ENCODE results near the gene MRPL10. TPM values are rescaled to one million over a fixed set of nuclear protein-coding genes. Genes with fewer than 3 reads are reported as not detected.
A peak's percentile ranks its signal among the peaks of the same experiment; 100 is the strongest.

MRPL10 gene
- total and polyA plus RNA-seq, 2 experiments from 2014 or later: 50.2 to 74.7 TPM

DNA sequence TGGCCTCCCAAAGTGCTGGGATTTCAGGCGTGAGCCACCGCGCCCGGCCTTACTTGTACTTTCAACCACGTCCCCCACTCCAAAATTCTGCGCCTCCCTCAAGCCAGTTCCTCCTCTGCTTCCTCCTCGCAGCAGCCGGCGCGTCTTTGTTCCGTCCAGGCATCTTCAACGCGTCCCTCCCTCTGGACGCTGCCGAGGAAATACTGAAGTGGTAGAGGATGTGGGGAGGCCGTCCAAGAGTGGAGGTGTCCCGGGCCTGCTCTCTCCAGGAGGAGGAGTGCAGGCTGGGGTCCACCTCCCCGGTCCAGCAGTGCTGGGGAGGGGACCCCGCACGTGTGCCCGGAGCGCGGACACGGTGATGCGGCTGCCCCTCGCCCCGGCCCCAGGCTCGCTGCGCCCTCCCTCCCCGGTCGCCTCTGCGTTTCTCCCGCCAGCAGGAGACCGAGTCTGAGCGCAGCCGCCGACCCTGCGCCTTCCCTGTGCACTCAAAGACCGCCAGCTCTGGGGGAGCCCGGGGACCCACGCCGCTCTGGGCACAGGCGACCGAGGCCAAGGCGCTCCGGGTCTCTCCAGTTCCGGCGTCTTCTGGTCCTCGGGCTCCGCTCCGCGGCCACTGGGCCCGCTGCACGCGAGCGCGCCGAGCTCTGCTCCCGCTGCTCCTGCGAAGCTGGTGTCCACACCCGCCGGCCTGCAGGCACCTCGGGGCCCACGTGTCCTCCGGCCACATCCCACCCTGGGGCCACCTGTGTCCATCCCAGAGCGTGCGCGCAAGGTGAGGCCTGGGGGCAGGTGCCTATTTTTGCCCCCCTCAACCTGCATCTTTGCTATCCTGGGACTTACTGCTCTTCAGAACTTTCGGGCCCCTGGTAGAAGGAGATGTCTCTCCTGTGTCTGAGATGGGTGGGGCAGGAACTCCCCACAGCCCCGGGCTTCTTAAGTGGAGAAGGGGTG is 41.5 kb downstream of the MRPL10 start:
- H3K4me1 ChIP-seq (ENCODE audit: insufficient read depth): 0 out of 2 replicates have a peak, but pooled peaks cover 4% of the 10 kb centered on the region
- H3K36me3 ChIP-seq (ENCODE audit: insufficient read depth): no peaks in the 10 kb centered on the region
- H3K4me1 Mint-ChIP-seq: peaks cover 4% of the 10 kb centered on the region; the same call in 2 of the 3 replicates
- H3K4me3 Mint-ChIP-seq: peak overlapping the region; percentile 86
- peak overlapping the region; percentile 81 for H3K4me3 ChIP-seq
- H3F3A ChIP-seq (replicated peaks; ENCODE audit: low read depth): 0 out of 2 replicates have a peak, but pooled peaks cover 4% of the 10 kb centered on the region
- no peaks in the 10 kb centered on the region; the same call in 2 of the 3 replicates for H3K36me3 Mint-ChIP-seq (ENCODE audit: low read depth)
- peaks cover 67% of the 10 kb centered on the region for H3K27me3 ChIP-seq (ENCODE audit: insufficient read depth)
- peak; percentile 95 for ATAC-seq
- H3K79me2 ChIP-seq (replicated peaks; ENCODE audit: insufficient read depth): no peaks in the 10 kb centered on the region
- DNase-seq (ENCODE audit: low spot score): peak; percentile 80
- no peaks in the 10 kb centered on the region for H3K9me3 Mint-ChIP-seq
- no peak overlapping the region for H3K27ac ChIP-seq (ENCODE audit: low read depth)
- H3K4me2 ChIP-seq: peak overlapping the region; percentile 92
- peak overlapping the region; percentile 100 for H2AFZ ChIP-seq
- TF ChIP-seq EZH2phosphoT487 (IDR thresholded peaks at IDR 0.05; ENCODE audit: unreplicated experiment): no peak
- no peak for TF ChIP-seq REST (IDR thresholded peaks at IDR 0.05; ENCODE audit: unreplicated experiment)
- TF ChIP-seq EZH2 (IDR thresholded peaks at IDR 0.05; ENCODE audit: low read depth, unreplicated experiment): peak; percentile 41
- no peak for TF ChIP-seq STAT1 (IDR thresholded peaks at IDR 0.05; ENCODE audit: unreplicated experiment)
- TF ChIP-seq ZNF331 (CRISPR knock-in tag; IDR thresholded peaks at IDR 0.05; ENCODE audit: low read depth): no peak
- TF ChIP-seq CTCF (conservative IDR thresholded peaks at IDR 0.05; ENCODE audit: low read depth in 2 of 2): peak; percentile 25 to 61
- no peak for TF ChIP-seq CREB1 (CRISPR knock-in tag; IDR thresholded peaks at IDR 0.05; ENCODE audit: low read depth)
- TF ChIP-seq JUNB (IDR thresholded peaks at IDR 0.05; ENCODE audit: unreplicated experiment): no peak
- no peak for TF ChIP-seq NANOG (IDR thresholded peaks at IDR 0.05; ENCODE audit: borderline replicate concordance)
- TF ChIP-seq, protein P1, sequence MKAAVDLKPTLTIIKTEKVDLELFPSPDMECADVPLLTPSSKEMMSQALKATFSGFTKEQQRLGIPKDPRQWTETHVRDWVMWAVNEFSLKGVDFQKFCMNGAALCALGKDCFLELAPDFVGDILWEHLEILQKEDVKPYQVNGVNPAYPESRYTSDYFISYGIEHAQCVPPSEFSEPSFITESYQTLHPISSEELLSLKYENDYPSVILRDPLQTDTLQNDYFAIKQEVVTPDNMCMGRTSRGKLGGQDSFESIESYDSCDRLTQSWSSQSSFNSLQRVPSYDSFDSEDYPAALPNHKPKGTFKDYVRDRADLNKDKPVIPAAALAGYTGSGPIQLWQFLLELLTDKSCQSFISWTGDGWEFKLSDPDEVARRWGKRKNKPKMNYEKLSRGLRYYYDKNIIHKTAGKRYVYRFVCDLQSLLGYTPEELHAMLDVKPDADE (IDR thresholded peaks at IDR 0.05): no peak
- TF ChIP-seq ZNF462 (CRISPR knock-in tag; IDR thresholded peaks at IDR 0.05): no peak
- no peak for TF ChIP-seq ZNF114 (CRISPR knock-in tag; IDR thresholded peaks at IDR 0.05)
- TF ChIP-seq POLR2AphosphoS5 (IDR thresholded peaks at IDR 0.05; ENCODE audit: low read depth): no peak
- no peak overlapping the region for H3K27ac Mint-ChIP-seq
- H3K27me3 Mint-ChIP-seq (ENCODE audit: insufficient read depth, low read depth, poor library complexity): peaks cover 30% of the 10 kb centered on the region
- H3K9me2 ChIP-seq (ENCODE audit: insufficient read depth): no peaks in the 10 kb centered on the region
- H4K20me1 ChIP-seq (replicated peaks; ENCODE audit: insufficient read depth): no peaks in the 10 kb centered on the region

All from GM23338 (cell line).